ENCODE data around the gene MIA2.

DNA sequence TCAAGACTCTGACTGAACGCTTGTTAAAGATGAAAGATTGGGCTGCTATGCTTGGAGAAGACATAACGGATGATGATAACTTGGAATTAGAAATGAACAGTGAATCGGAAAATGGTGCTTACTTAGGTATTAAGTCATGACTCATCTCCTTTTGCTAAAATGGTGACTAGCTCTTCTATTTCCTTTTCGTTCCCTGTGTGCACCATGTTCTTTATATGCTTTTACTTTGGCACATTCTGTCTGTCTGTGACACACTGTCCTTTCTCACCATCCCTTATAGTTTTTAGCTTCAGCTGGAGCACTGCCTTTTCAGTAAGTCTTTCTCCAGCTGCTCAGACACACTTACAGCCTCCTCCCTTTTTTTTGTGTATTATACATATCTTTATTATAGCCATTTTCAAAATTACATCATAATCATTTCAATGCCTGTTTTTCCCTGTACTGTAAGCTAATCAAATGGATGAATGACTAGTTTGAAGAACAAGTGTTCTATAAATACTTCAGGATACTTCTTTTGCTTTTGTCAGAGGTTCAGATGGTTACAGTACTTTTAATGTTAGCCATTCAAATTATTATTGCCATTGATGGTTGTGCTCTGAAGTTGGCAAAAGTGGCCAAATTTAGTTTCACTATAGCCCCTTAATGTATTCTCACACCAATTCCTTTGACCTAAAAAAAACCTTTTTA is 68.6 kb downstream of the MIA2 start:
- TF ChIP-seq YY1 (IDR thresholded peaks at IDR 0.05) (no peak), TAF1 (conservative IDR thresholded peaks at IDR 0.05) (no peak), NR2F2 (IDR thresholded peaks at IDR 0.05) (no peak), JUND (IDR thresholded peaks at IDR 0.05) (no peak), HNF4G (IDR thresholded peaks at IDR 0.05) (no peak), GABPA (IDR thresholded peaks at IDR 0.05 in 1 of 2, conservative IDR thresholded peaks at IDR 0.05 in 1 of 2) (no peak), RAD21 (IDR thresholded peaks at IDR 0.05) (no peak)
- TF ChIP-seq, protein P1, sequence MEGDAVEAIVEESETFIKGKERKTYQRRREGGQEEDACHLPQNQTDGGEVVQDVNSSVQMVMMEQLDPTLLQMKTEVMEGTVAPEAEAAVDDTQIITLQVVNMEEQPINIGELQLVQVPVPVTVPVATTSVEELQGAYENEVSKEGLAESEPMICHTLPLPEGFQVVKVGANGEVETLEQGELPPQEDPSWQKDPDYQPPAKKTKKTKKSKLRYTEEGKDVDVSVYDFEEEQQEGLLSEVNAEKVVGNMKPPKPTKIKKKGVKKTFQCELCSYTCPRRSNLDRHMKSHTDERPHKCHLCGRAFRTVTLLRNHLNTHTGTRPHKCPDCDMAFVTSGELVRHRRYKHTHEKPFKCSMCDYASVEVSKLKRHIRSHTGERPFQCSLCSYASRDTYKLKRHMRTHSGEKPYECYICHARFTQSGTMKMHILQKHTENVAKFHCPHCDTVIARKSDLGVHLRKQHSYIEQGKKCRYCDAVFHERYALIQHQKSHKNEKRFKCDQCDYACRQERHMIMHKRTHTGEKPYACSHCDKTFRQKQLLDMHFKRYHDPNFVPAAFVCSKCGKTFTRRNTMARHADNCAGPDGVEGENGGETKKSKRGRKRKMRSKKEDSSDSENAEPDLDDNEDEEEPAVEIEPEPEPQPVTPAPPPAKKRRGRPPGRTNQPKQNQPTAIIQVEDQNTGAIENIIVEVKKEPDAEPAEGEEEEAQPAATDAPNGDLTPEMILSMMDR (IDR thresholded peaks at IDR 0.05; ENCODE audit: low read depth, low read length, missing input control): no peak
- TF ChIP-seq, protein P2, sequence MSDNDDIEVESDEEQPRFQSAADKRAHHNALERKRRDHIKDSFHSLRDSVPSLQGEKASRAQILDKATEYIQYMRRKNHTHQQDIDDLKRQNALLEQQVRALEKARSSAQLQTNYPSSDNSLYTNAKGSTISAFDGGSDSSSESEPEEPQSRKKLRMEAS (IDR thresholded peaks at IDR 0.05): no peak
- TF ChIP-seq, protein P3, sequence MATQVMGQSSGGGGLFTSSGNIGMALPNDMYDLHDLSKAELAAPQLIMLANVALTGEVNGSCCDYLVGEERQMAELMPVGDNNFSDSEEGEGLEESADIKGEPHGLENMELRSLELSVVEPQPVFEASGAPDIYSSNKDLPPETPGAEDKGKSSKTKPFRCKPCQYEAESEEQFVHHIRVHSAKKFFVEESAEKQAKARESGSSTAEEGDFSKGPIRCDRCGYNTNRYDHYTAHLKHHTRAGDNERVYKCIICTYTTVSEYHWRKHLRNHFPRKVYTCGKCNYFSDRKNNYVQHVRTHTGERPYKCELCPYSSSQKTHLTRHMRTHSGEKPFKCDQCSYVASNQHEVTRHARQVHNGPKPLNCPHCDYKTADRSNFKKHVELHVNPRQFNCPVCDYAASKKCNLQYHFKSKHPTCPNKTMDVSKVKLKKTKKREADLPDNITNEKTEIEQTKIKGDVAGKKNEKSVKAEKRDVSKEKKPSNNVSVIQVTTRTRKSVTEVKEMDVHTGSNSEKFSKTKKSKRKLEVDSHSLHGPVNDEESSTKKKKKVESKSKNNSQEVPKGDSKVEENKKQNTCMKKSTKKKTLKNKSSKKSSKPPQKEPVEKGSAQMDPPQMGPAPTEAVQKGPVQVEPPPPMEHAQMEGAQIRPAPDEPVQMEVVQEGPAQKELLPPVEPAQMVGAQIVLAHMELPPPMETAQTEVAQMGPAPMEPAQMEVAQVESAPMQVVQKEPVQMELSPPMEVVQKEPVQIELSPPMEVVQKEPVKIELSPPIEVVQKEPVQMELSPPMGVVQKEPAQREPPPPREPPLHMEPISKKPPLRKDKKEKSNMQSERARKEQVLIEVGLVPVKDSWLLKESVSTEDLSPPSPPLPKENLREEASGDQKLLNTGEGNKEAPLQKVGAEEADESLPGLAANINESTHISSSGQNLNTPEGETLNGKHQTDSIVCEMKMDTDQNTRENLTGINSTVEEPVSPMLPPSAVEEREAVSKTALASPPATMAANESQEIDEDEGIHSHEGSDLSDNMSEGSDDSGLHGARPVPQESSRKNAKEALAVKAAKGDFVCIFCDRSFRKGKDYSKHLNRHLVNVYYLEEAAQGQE (IDR thresholded peaks at IDR 0.05): no peak

Data from liver (tissue), 3 donors.